Fibroblast of skin of right quadriceps (primary cell): ENCODE data around the gene RASGRP3.

ENCODE experiments used
- DNase-seq: peaks from one replicate; pipeline ENCODE4 v3.0.0-alpha.2; 2013

RASGRP3 gene

GRCh38 chr2:33528441-33528950 is 52.0 kb downstream of the RASGRP3 start:
- DNase-seq, result no peak

- DNase-seq, result peak; percentile 98
Measured at GRCh38 chr2:33529771-33530481, 53.5 kb downstream of the RASGRP3 start.

- peak; percentile 49 for DNase-seq
Measured at GRCh38 chr2:33530690-33531548, 54.5 kb downstream of the RASGRP3 start.

GRCh38 chr2:33531549-33532059 is 55.2 kb downstream of the RASGRP3 start:
- DNase-seq, result peak; percentile 36

- no peak for DNase-seq
Measured at GRCh38 chr2:33532146-33532545, 55.7 kb downstream of the RASGRP3 start.

- DNase-seq, result no peak
Measured at GRCh38 chr2:33532966-33533365, 56.5 kb downstream of the RASGRP3 start.

GRCh38 chr2:33535421-33535820 is 59.0 kb downstream of the RASGRP3 start:
- DNase-seq, result no peak

- DNase-seq, result no peak
Measured at GRCh38 chr2:33541243-33541642, 64.8 kb downstream of the RASGRP3 start.

- no peak for DNase-seq
Measured at GRCh38 chr2:33550206-33550605, 73.8 kb downstream of the RASGRP3 start.

GRCh38 chr2:33552758-33553461 is 76.5 kb downstream of the RASGRP3 start:
- peak; percentile 43 for DNase-seq

GRCh38 chr2:33555681-33556080 is 79.2 kb downstream of the RASGRP3 start:
- DNase-seq, result no peak

GRCh38 chr2:33559328-33559727 is 82.9 kb downstream of the RASGRP3 start:
- DNase-seq, result peak; percentile 37

GRCh38 chr2:33560017-33560416 is 83.6 kb downstream of the RASGRP3 start:
- no peak for DNase-seq

GRCh38 chr2:33561872-33562271 is 85.4 kb downstream of the RASGRP3 start:
- DNase-seq, result no peak

- no peak for DNase-seq
Measured at GRCh38 chr2:33570681-33571080, 94.2 kb downstream of the RASGRP3 start.

GRCh38 chr2:33573657-33574056 is 97.2 kb downstream of the RASGRP3 start:
- DNase-seq, result no peak

- no peak for DNase-seq
Measured at GRCh38 chr2:33577084-33577483, 100.6 kb downstream of the RASGRP3 start.

- DNase-seq, result no peak
Measured at GRCh38 chr2:33577668-33578067, 101.2 kb downstream of the RASGRP3 start.

GRCh38 chr2:33579227-33579626 is 102.8 kb downstream of the RASGRP3 start:
- no peak for DNase-seq

GRCh38 chr2:33581872-33582271 is 105.4 kb downstream of the RASGRP3 start:
- DNase-seq, result no peak

- DNase-seq, result peak; percentile 48
Measured at GRCh38 chr2:33583194-33583938, 106.9 kb downstream of the RASGRP3 start.

GRCh38 chr2:33586766-33587165 is 110.3 kb downstream of the RASGRP3 start:
- DNase-seq, result no peak
